GM12878 (cell line): ENCODE data around the gene FGF12. TPM values are rescaled to one million over a fixed set of nuclear protein-coding genes. Genes with fewer than 3 reads are reported as not detected.

Source experiments
- ATAC-seq: fragments of 200-7000 bp; cut with Tn5 transposase; 3 replicates; pipeline ENCODE4 v1.9.1; 2020; ENCODE audit warnings: mild to moderate bottlenecking, moderate library complexity
- BruUV-seq: library from RNA; stranded (reverse); fragments of 400-500 nt; replicated peaks from 2 replicates; lab custom pipeline; 2021; lab: Mats Ljungman, UMichigan
- CTCF ChIA-PET: fragments of 300-600 bp; sonication (Branson Sonifier 250); formaldehyde crosslinking; extraction: SDS; loops from one replicate; lab custom pipeline; 2021; ENCODE audit warnings: inconsistent platforms; lab: Yijun Ruan, JAX
- POLR2A ChIA-PET: fragments of 350-600 bp; formaldehyde crosslinking; extraction: SDS; loops from one replicate; lab custom pipeline; 2021; ENCODE audit warnings: inconsistent platforms; lab: Charles Lee
- RAD21 ChIA-PET: fragments of 300-600 bp; sonication (Branson Sonifier 250); formaldehyde crosslinking; loops from one replicate; lab custom pipeline; 2023; ENCODE audit warnings: antibody characterized with exemption; ENCODE audit not compliant: unreplicated experiment; lab: Charles Lee
- SMC1A ChIA-PET: fragments of 300-600 bp; sonication (Branson Sonifier 250); formaldehyde crosslinking; loops from one replicate; lab custom pipeline; 2023; ENCODE audit not compliant: unreplicated experiment, uncharacterized antibody; lab: Charles Lee
- DNase-seq: peaks from one replicate; pipeline ENCODE4 v3.0.0-alpha.2; 2011; ENCODE audit warnings: low read depth, low spot score
- FAIRE-seq: peaks from 3 replicates; lab custom pipeline; 2011; peaks lifted over from hg19 to GRCh38; lab: Jason Lieb, UNC
- H2AFZ ChIP-seq: 2 replicates; pipeline ENCODE4 v1.6.0; 2011; ENCODE audit warnings: low read depth, low read length, control low read depth; ENCODE audit not compliant: control insufficient read depth
- H3K27ac ChIP-seq: 2 replicates; pipeline ENCODE4 v1.5.1; 2011; ENCODE audit warnings: control low read depth; ENCODE audit not compliant: control insufficient read depth, insufficient read depth
- H3K27me3 ChIP-seq, 2 experiments: replicated peaks in 1 of 2; 2 replicates each; pipeline versions ENCODE4 v1.6.0 to v1.6.1; 2011; ENCODE audit warnings: low read length in 1 of 2; ENCODE audit not compliant: control insufficient read depth in 2 of 2, insufficient read depth in 2 of 2
- H3K36me3 ChIP-seq, 2 experiments: 2 replicates each; pipeline ENCODE4 v1.5.1; 2011; ENCODE audit warnings: low read length in 1 of 2; ENCODE audit not compliant: control insufficient read depth in 2 of 2, insufficient read depth in 2 of 2
- H3K4me1 ChIP-seq: 2 replicates; pipeline ENCODE4 v1.6.1; 2011; ENCODE audit warnings: mild to moderate bottlenecking, low read length, moderate library complexity, mixed read lengths; ENCODE audit not compliant: control insufficient read depth, insufficient read depth
- H3K4me2 ChIP-seq: 2 replicates; pipeline ENCODE4 v1.6.0; 2011; ENCODE audit warnings: control low read depth; ENCODE audit not compliant: control insufficient read depth, insufficient read depth
- H3K4me3 ChIP-seq: fragments of 200-600 bp; sonication (generic); 2 replicates; pipeline ENCODE4 v1.5.1; 2016
- H3K79me2 ChIP-seq: 2 replicates; pipeline ENCODE4 v1.6.0; 2011; ENCODE audit warnings: low read length; ENCODE audit not compliant: control insufficient read depth, insufficient read depth
- H3K9ac ChIP-seq: 2 replicates; pipeline ENCODE4 v1.8.0; 2011; ENCODE audit warnings: low read length, control low read depth, mixed read lengths; ENCODE audit not compliant: control insufficient read depth, insufficient read depth
- H3K9me3 ChIP-seq: replicated peaks from 3 replicates; pipeline ENCODE4 v1.5.1; 2011; ENCODE audit warnings: mild to moderate bottlenecking, low read length; ENCODE audit not compliant: control insufficient read depth, insufficient read depth
- H4K20me1 ChIP-seq: 2 replicates; pipeline ENCODE4 v1.6.0; 2011; ENCODE audit not compliant: control insufficient read depth, insufficient read depth
- BMI1 ChIP-seq: fragments of 450-650 bp; IDR thresholded peaks from 2 replicates; pipeline ENCODE4 v1.6.1; 2016; ENCODE audit warnings: mild to moderate bottlenecking, moderate library complexity, borderline replicate concordance
- GABPA ChIP-seq: IDR thresholded peaks from 2 replicates; pipeline ENCODE4 v1.6.1; 2014; ENCODE audit warnings: antibody characterized with exemption, low read depth, mild to moderate bottlenecking, inconsistent platforms
- KLF5 ChIP-seq: fragments of 450-650 bp; IDR thresholded peaks from 2 replicates; pipeline ENCODE4 v1.6.1; 2014; ENCODE audit warnings: mild to moderate bottlenecking; ENCODE audit not compliant: partially characterized antibody
- SMC3 ChIP-seq: IDR thresholded peaks from 2 replicates; pipeline ENCODE4 v1.6.1; 2011; ENCODE audit warnings: low read length, improper control_type of control experiment, borderline replicate concordance
- YY1 ChIP-seq: IDR thresholded peaks from 2 replicates; pipeline ENCODE4 v1.6.1; 2011; ENCODE audit warnings: low read depth, mild to moderate bottlenecking, low read length
- WGBS: methylation state at CpG from one replicate; pipeline ENCODE4 v1.1.6; 2016; ENCODE audit warnings: low lambda C conversion rate; ENCODE audit not compliant: insufficient replicate concordance, insufficient coverage; ENCODE audit errors: missing lambda C conversion rate; 5-methylcytosine and 5-hydroxymethylcytosine counted together
- in situ Hi-C: fragments of 300-500 bp; cut with MboI; formaldehyde crosslinking; loops from 9 replicates; pipeline ENCODE4 v1.14.3; 2018; ENCODE audit warnings: mixed read lengths
- intact Hi-C: fragments of 100-400 bp; cut with micrococcal nuclease; formaldehyde crosslinking; loops from one replicate; pipeline ENCODE4 v1.14.2; 2022; ENCODE audit not compliant: unreplicated experiment
- polyA plus RNA-seq, 11 experiments: library from polyadenylated mRNA; depleted of rRNA in 4 of 11; unstranded in 6 of 11; stranded (reverse) in 5 of 11; fragments of >200 nt; fragmentation: Nextera tagmentation in 4 of 11; fragmentation: Illumina TruSeq in 1 of 11; extraction: Ambion mirVana in 4 of 11; extraction: Trizol in 1 of 11; gene quantifications; 1 replicate in 1 of 11; 2 replicates in 10 of 11; pipeline versions ENCODE4 v1.2.1 to v1.2.3, GENCODE V29; 2011 to 2016; ENCODE audit warnings: inconsistent platforms in 2 of 11, missing spikeins in 2 of 11, low read depth in 1 of 11
- total RNA-seq, 4 experiments: library from RNA; depleted of rRNA in 3 of 4; stranded (reverse); fragments of >200 nt in 3 of 4; fragmentation: Illumina TruSeq in 1 of 4; extraction: Trizol in 1 of 4; gene quantifications; 2 replicates each; pipeline versions ENCODE4 v1.2.1 to v1.2.3, GENCODE V29; 2013 to 2021
- TF ChIP-seq, protein P1 (sequence below): fragments of 450-650 bp; IDR thresholded peaks from 2 replicates; pipeline ENCODE4 v1.6.1; 2018; ENCODE audit warnings: mild to moderate bottlenecking, low read depth, moderate library complexity; ENCODE audit not compliant: partially characterized antibody
- TF ChIP-seq, protein P2 (sequence below): fragments of 450-650 bp; IDR thresholded peaks from 2 replicates; pipeline ENCODE4 v1.6.1; 2017; ENCODE audit warnings: mild to moderate bottlenecking, moderate library complexity
- TF ChIP-seq, protein P3 (sequence below): fragments of 450-650 bp; IDR thresholded peaks from 2 replicates; pipeline ENCODE4 v1.6.1; 2017; ENCODE audit warnings: mild to moderate bottlenecking, low read depth, inconsistent platforms; ENCODE audit not compliant: poor library complexity, severe bottlenecking
- TF ChIP-seq, protein P4 (sequence below): fragments of 450-650 bp; IDR thresholded peaks from 2 replicates; pipeline ENCODE4 v1.6.1; 2017; ENCODE audit warnings: antibody characterized with exemption, mild to moderate bottlenecking, moderate library complexity

The FGF12 gene
- total and polyA plus RNA-seq, 10 of the 15 experiments (the other 5 are each of a cell fraction or from before 2014, with no cell fraction given): 0.03 to 0.43 (median 0.13) TPM; not detected in 7

DNA sequence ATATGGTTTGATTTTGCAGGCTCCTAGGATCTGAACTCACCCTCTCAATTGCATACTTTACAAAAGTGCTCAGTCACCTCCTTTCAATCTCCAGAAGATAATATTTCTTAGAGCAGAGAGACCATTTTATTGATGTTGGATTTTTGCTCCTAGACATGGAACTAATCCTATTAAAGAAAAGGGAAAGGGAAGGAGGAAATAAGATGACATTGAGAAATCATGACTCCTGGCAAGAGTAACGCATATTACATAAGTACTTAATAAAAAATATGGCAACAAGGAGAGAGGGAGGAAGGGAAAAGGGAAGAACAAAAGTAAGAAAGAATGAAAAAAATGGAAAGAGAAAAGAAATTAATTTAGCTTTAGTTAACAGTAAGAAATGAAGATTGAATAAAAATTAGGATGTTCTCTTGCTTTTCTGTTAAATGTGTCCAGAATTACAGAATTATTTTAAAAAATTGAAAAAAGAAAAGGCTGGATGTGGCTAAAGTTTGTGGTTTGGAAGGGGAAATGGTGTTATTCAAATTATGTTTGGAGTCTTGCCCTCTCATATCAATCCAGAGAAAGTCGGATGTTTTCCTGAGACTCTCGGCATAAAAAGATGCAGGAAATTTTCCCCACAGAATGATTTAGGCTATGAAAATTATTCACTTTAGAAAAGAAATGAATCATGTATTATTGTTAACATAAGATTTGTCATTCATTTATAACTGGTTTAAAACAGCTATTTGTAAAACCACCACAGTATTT is 474.0 kb downstream of the FGF12 start:
- Histone ChIP-seq H3K27ac (no peak overlapping the region), H3K79me2 (no peaks in the 10 kb centered on the region), H2AFZ (no peak overlapping the region), H3K4me3 (no peak overlapping the region), H3K36me3 (no peaks in the 10 kb centered on the region), H3K4me1 (no peaks in the 10 kb centered on the region), H3K4me2 (no peak overlapping the region), H3K9ac (no peak overlapping the region), H3K9me3 (no peaks in the 10 kb centered on the region), H3K27me3 (no peaks in the 10 kb centered on the region), H4K20me1 (no peaks in the 10 kb centered on the region)
- in situ Hi-C loops (no loop called here), intact Hi-C loops (no loop called here)
- ATAC-seq (no peak), DNase-seq (no peak), FAIRE-seq (no peak)
- 0% methylated on average over 3 of the region's 3 CpGs for WGBS
- BruUV-seq: no TSS peak
- ChIA-PET CTCF (no interaction called here), RAD21 (no interaction called here), POLR2A (no interaction called here), SMC1A (no interaction called here)
- TF ChIP-seq, protein P1, sequence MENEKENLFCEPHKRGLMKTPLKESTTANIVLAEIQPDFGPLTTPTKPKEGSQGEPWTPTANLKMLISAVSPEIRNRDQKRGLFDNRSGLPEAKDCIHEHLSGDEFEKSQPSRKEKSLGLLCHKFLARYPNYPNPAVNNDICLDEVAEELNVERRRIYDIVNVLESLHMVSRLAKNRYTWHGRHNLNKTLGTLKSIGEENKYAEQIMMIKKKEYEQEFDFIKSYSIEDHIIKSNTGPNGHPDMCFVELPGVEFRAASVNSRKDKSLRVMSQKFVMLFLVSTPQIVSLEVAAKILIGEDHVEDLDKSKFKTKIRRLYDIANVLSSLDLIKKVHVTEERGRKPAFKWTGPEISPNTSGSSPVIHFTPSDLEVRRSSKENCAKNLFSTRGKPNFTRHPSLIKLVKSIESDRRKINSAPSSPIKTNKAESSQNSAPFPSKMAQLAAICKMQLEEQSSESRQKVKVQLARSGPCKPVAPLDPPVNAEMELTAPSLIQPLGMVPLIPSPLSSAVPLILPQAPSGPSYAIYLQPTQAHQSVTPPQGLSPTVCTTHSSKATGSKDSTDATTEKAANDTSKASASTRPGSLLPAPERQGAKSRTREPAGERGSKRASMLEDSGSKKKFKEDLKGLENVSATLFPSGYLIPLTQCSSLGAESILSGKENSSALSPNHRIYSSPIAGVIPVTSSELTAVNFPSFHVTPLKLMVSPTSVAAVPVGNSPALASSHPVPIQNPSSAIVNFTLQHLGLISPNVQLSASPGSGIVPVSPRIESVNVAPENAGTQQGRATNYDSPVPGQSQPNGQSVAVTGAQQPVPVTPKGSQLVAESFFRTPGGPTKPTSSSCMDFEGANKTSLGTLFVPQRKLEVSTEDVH: no peak
- TF ChIP-seq, protein P2, sequence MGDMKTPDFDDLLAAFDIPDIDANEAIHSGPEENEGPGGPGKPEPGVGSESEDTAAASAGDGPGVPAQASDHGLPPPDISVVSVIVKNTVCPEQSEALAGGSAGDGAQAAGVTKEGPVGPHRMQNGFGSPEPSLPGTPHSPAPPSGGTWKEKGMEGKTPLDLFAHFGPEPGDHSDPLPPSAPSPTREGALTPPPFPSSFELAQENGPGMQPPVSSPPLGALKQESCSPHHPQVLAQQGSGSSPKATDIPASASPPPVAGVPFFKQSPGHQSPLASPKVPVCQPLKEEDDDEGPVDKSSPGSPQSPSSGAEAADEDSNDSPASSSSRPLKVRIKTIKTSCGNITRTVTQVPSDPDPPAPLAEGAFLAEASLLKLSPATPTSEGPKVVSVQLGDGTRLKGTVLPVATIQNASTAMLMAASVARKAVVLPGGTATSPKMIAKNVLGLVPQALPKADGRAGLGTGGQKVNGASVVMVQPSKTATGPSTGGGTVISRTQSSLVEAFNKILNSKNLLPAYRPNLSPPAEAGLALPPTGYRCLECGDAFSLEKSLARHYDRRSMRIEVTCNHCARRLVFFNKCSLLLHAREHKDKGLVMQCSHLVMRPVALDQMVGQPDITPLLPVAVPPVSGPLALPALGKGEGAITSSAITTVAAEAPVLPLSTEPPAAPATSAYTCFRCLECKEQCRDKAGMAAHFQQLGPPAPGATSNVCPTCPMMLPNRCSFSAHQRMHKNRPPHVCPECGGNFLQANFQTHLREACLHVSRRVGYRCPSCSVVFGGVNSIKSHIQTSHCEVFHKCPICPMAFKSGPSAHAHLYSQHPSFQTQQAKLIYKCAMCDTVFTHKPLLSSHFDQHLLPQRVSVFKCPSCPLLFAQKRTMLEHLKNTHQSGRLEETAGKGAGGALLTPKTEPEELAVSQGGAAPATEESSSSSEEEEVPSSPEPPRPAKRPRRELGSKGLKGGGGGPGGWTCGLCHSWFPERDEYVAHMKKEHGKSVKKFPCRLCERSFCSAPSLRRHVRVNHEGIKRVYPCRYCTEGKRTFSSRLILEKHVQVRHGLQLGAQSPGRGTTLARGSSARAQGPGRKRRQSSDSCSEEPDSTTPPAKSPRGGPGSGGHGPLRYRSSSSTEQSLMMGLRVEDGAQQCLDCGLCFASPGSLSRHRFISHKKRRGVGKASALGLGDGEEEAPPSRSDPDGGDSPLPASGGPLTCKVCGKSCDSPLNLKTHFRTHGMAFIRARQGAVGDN: no peak
- no peak for TF ChIP-seq SMC3
- TF ChIP-seq GABPA: no peak
- TF ChIP-seq, protein P3, sequence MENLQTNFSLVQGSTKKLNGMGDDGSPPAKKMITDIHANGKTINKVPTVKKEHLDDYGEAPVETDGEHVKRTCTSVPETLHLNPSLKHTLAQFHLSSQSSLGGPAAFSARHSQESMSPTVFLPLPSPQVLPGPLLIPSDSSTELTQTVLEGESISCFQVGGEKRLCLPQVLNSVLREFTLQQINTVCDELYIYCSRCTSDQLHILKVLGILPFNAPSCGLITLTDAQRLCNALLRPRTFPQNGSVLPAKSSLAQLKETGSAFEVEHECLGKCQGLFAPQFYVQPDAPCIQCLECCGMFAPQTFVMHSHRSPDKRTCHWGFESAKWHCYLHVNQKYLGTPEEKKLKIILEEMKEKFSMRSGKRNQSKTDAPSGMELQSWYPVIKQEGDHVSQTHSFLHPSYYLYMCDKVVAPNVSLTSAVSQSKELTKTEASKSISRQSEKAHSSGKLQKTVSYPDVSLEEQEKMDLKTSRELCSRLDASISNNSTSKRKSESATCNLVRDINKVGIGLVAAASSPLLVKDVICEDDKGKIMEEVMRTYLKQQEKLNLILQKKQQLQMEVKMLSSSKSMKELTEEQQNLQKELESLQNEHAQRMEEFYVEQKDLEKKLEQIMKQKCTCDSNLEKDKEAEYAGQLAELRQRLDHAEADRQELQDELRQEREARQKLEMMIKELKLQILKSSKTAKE: no peak
- no peak for TF ChIP-seq BMI1
- TF ChIP-seq KLF5: no peak
- TF ChIP-seq, protein P4, sequence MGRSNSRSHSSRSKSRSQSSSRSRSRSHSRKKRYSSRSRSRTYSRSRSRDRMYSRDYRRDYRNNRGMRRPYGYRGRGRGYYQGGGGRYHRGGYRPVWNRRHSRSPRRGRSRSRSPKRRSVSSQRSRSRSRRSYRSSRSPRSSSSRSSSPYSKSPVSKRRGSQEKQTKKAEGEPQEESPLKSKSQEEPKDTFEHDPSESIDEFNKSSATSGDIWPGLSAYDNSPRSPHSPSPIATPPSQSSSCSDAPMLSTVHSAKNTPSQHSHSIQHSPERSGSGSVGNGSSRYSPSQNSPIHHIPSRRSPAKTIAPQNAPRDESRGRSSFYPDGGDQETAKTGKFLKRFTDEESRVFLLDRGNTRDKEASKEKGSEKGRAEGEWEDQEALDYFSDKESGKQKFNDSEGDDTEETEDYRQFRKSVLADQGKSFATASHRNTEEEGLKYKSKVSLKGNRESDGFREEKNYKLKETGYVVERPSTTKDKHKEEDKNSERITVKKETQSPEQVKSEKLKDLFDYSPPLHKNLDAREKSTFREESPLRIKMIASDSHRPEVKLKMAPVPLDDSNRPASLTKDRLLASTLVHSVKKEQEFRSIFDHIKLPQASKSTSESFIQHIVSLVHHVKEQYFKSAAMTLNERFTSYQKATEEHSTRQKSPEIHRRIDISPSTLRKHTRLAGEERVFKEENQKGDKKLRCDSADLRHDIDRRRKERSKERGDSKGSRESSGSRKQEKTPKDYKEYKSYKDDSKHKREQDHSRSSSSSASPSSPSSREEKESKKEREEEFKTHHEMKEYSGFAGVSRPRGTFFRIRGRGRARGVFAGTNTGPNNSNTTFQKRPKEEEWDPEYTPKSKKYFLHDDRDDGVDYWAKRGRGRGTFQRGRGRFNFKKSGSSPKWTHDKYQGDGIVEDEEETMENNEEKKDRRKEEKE: no peak
- TF ChIP-seq YY1: no peak
